Stromal cell of bone marrow (primary cell): ENCODE data around the gene SLC46A1.

Experiments used
- DNase-seq: peaks from one replicate; pipeline ENCODE4 v3.0.0-alpha.2; 2012; ENCODE audit warnings: low read depth

Gene SLC46A1

DNA sequence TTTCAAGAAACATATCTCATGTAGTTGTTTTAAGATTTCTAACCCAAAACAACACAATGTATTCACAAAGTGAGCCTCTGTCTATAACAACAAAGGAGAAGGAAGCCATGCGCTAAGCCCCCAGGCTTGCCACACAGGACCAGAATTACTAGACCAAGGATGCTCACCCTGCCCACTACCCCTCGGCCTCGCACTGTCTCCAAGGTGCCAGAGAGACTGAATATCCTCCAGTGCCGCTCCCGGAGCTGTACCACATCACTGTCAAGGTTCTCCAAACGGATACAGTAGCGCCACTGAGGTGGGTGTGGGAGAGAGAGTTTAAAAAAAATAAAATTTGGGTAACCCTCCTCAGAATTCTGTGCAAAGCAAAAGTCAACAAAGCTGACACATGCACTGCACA, 55.7 kb downstream of the SLC46A1 start:
- DNase-seq = no peak

DNA sequence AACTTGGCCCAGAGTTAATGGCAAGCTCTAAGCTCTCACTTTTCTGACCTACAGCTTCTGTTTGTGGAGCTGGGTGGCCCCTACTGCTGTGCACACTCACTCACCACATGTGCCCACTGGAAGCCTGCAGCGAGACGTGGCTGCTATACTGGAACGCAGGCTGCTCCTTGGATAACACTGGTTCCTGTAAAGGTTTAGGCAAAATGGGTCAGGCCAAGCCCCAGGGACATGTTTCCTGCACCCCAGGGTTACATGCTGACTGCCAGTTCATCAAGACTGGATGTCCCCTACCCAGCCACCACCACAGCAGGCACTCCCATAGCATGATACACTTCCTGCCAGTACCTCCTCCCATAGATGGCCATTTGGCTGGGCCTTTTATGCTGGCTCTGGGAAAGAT, 57.0 kb downstream of the SLC46A1 start:
- no peak for DNase-seq

DNA sequence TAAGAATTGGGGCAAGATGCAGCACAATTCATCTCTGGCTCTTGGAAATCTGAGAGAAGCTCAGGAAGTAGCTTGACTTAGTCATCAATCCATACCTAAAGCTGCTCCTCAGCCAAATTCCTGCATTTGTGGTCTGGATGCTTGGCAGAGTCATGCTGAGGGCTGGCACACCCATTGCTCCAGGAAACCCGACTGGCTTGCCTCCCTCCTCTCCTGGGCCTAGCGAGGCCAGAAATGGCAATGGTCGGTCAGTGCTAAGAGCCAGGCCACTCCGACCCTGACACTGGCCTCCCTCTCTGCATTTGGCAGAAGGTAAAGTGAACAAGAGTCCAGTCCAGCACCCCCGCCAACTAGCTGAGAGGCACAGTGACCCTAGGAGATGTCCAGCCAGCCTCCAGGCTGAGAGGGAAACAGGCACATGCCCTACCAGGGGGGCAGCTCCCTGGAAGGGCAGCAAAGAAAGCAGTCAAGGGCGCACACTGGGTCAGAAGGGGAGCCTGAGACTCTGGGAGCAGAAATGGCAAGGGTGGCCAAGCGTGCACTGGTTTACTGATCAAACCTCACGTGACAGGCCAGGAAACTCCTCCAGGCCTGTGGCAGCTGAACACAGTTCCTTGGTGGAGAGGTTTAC, 58.6 kb downstream of the SLC46A1 start:
- peak; percentile 79 for DNase-seq

DNA sequence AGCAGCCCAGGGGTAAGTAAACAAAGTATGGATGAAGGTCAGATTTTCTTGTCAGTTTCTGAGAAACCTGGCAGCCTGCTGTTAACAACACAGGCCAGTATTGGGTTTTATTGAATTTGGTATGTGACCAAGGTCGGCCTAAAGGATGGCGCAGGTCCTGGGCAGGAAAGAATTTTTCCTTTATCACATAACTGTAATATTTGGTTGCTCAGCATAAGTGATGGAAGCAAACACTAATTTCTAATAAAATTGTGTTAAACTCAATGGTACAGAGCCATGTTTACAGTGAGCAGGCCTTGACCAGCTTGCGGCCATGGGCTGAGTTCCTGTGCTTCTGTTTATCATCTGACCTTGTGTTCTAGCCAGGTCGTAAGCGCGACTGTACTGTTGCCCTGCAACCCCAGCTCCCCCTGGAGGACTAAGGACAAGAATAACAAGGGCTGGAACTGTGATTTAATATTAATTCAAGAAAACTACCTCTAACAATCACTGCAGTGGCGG, 59.2 kb downstream of the SLC46A1 start:
- no peak for DNase-seq

DNA sequence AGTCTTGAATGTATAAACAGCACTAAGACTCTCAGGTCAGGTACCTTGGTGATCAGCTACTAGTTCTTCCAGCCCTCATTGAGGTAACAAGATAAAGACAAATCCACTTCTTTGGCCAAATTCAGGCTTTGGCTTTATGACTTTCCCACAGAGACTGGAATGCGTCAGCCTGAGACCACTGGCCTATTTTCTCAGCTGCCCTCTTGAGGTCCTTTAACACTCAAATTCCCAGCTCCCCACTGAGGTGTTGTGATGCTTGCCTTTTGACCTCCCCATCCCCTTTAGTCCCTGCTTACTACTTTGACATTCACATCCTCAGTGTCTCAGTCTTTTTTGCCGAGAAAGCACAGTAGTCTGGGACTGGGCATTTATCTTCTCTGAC, 59.8 kb downstream of the SLC46A1 start:
- no peak for DNase-seq

DNA sequence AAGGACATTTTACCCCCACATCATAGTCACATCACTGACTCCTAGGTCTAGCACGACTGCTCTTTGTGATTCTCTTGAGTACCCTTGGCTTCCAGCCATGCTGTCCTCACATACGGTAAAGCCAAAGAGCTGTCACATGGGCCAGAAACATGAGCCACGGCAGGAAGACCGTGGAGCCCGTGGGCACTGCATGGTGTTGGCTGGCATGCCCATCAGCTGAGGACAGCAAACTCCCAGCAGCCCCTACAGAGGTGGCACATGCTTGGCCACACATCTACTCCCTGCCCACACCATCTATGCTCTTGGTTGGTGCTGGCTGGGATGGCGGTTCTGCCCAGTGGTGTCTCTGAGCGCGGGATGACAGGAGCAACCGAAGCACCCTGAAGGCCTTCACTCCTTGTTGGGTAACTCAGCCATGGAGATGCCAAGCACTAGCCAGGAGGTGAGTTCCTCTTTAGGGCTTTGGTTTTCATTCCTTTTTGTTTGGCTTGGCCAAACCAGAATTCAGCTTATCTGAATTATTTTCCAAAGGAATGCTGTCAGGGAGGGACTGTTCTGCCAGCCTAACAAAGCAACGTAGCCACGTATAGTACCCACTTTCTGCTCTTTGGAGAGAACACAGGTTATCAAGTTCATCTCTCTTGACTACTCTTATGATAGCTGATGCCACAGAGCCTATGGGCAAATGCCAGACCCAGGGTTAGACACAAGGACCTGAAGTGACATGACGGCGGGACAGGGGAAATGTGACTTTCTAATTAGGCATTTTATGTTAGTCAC, 60.4 kb downstream of the SLC46A1 start:
- no peak for DNase-seq
